A204.1 (cell line): ENCODE data around the gene NPHP4.

Source experiments
- FAIRE-seq: peaks from 2 replicates; lab custom pipeline; 2012; peaks lifted over from hg19 to GRCh38; lab: Jason Lieb, UNC

The NPHP4 gene

GRCh38 chr1:5889901-5890300 is 102.3 kb downstream of the NPHP4 start:
- no peak for FAIRE-seq

- no peak for FAIRE-seq
These were observed 102.8 kb downstream of the NPHP4 start for GRCh38 chr1:5889462-5889861.

GRCh38 chr1:5888606-5889211 is 103.5 kb downstream of the NPHP4 start:
- no peak for FAIRE-seq

GRCh38 chr1:5887971-5888361 is 104.3 kb downstream of the NPHP4 start:
- no peak for FAIRE-seq

GRCh38 chr1:5887349-5887970 is 104.8 kb downstream of the NPHP4 start:
- FAIRE-seq, result no peak

GRCh38 chr1:5886541-5887348 is 105.5 kb downstream of the NPHP4 start:
- no peak for FAIRE-seq

GRCh38 chr1:5886140-5886483 is 106.1 kb downstream of the NPHP4 start:
- FAIRE-seq, result no peak

- FAIRE-seq, result no peak
These were observed 106.6 kb downstream of the NPHP4 start for GRCh38 chr1:5885471-5886139.

GRCh38 chr1:5884110-5884509 is 108.1 kb downstream of the NPHP4 start:
- FAIRE-seq, result no peak

- FAIRE-seq, result no peak
These were observed 108.8 kb downstream of the NPHP4 start for GRCh38 chr1:5883129-5884048.

- FAIRE-seq, result no peak
These were observed 109.7 kb downstream of the NPHP4 start for GRCh38 chr1:5882367-5883128.

GRCh38 chr1:5881526-5882222 is 110.6 kb downstream of the NPHP4 start:
- no peak for FAIRE-seq

- no peak for FAIRE-seq
These were observed 111.4 kb downstream of the NPHP4 start for GRCh38 chr1:5880630-5881405.

- FAIRE-seq, result no peak
These were observed 112.8 kb downstream of the NPHP4 start for GRCh38 chr1:5879421-5879820.

- FAIRE-seq, result no peak
These were observed 113.3 kb downstream of the NPHP4 start for GRCh38 chr1:5878971-5879370.

GRCh38 chr1:5877683-5878530 is 114.3 kb downstream of the NPHP4 start:
- no peak for FAIRE-seq

- no peak for FAIRE-seq
These were observed 115.2 kb downstream of the NPHP4 start for GRCh38 chr1:5877001-5877400.

GRCh38 chr1:5876094-5876650 is 116.1 kb downstream of the NPHP4 start:
- FAIRE-seq, result no peak
